Vagina (tissue), 2 donors: ENCODE results near the gene FYCO1. TPM values are rescaled to one million over a fixed set of nuclear protein-coding genes. Genes with fewer than 3 reads are reported as not detected.

Experiments used
- DNase-seq, 2 donors: peaks; one replicate each; pipeline ENCODE4 v3.0.0-alpha.2; 2017; ENCODE audit errors: extremely low spot score in 2 of 2
- H3K27ac ChIP-seq: fragments of 200-600 bp; sonication (generic); one replicate; pipeline ENCODE4 v1.5.1; 2019
- H3K27me3 ChIP-seq: fragments of 200-600 bp; sonication (generic); one replicate; pipeline ENCODE4 v1.5.1; 2019
- H3K36me3 ChIP-seq, 2 donors: fragments of 200-600 bp; sonication (generic); one replicate each; pipeline ENCODE4 v1.5.1; 2017 to 2019
- H3K4me1 ChIP-seq: fragments of 200-600 bp; sonication (generic); one replicate; pipeline ENCODE4 v1.5.1; 2019
- H3K4me3 ChIP-seq, 2 donors: fragments of 200-600 bp; sonication (generic); 1 replicate in 1 of 2; 2 replicates in 1 of 2; pipeline ENCODE4 v1.5.1; 2016 to 2019
- H3K9me3 ChIP-seq: fragments of 200-600 bp; sonication (generic); one replicate; pipeline ENCODE4 v1.5.1; 2019
- POLR2A ChIP-seq, 2 donors: fragments of 450-650 bp; IDR thresholded peaks; one replicate each; pipeline ENCODE4 v1.6.1; 2017; ENCODE audit warnings: antibody characterized with exemption in 2 of 2, mild to moderate bottlenecking in 2 of 2, moderate library complexity in 2 of 2
- POLR2AphosphoS5 ChIP-seq, 2 donors: sonication (generic); formaldehyde crosslinking; IDR thresholded peaks; one replicate each; pipeline ENCODE4 v1.9.0; 2017; ENCODE audit warnings: antibody characterized with exemption in 2 of 2, mild to moderate bottlenecking in 2 of 2, low read depth in 1 of 2; ENCODE audit not compliant: insufficient read depth in 1 of 2
- intact Hi-C: fragments of 100-400 bp; cut with DNase I; formaldehyde crosslinking; loops from one replicate; pipeline ENCODE4 v1.15.1; 2023
- total RNA-seq: library from RNA; depleted of rRNA; stranded (reverse); fragments of >200 nt; gene quantifications from one replicate; pipeline ENCODE4 v1.2.3, GENCODE V29; 2016
- TF ChIP-seq, protein P1 (sequence below), 3 experiments: fragments of 450-650 bp in 2 of 3; fragments of 200-600 bp in 1 of 3; sonication (generic) in 1 of 3; IDR thresholded peaks; one replicate each; pipeline ENCODE4 v1.5.1; 2017 to 2019; ENCODE audit warnings: antibody characterized with exemption in 3 of 3, mild to moderate bottlenecking in 2 of 3, moderate library complexity in 2 of 3

FYCO1 gene
- total RNA-seq, 1 donor from 2014 or later = 45.7 TPM

DNA sequence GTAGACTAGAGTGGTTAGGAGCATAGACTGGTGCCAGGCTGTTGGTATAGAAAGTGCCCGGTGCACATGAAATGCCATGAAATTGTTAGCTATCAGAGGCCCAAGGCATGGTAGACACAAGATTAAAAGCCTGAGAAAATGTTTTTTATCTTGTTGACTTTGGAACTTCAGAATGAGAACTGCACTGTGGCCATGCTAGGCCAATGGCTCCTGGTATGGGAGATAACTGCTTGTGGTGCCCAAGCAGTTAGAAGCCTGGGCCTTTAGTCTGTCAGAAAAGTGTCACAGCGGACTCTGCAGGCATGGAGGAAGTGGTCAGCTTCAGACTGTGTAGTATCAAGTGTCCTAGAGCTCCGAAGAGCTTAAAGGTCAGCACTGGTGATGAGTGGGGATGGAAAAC, 11.9 kb downstream of the FYCO1 start:
- intact Hi-C loops = no loop called here
- H3K9me3 ChIP-seq = no peaks in the 10 kb centered on the region
- H3K27me3 ChIP-seq = no peaks in the 10 kb centered on the region
- H3K36me3 ChIP-seq = peaks cover 0 to 47% of the 10 kb centered on the region in 2 donors
- peak overlapping the region; percentile 78 for H3K27ac ChIP-seq
- no peak for TF ChIP-seq POLR2A (IDR thresholded peaks at IDR 0.05)
- TF ChIP-seq POLR2AphosphoS5 (IDR thresholded peaks at IDR 0.05; ENCODE audit: insufficient read depth in 1 of 2, low read depth in 1 of 2) = no peak
- TF ChIP-seq, protein P1, sequence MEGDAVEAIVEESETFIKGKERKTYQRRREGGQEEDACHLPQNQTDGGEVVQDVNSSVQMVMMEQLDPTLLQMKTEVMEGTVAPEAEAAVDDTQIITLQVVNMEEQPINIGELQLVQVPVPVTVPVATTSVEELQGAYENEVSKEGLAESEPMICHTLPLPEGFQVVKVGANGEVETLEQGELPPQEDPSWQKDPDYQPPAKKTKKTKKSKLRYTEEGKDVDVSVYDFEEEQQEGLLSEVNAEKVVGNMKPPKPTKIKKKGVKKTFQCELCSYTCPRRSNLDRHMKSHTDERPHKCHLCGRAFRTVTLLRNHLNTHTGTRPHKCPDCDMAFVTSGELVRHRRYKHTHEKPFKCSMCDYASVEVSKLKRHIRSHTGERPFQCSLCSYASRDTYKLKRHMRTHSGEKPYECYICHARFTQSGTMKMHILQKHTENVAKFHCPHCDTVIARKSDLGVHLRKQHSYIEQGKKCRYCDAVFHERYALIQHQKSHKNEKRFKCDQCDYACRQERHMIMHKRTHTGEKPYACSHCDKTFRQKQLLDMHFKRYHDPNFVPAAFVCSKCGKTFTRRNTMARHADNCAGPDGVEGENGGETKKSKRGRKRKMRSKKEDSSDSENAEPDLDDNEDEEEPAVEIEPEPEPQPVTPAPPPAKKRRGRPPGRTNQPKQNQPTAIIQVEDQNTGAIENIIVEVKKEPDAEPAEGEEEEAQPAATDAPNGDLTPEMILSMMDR (IDR thresholded peaks at IDR 0.05) = no peak
- no peak for DNase-seq
- peaks cover 73% of the 10 kb centered on the region for H3K4me1 ChIP-seq
- H3K4me3 ChIP-seq = no peak overlapping the region

DNA sequence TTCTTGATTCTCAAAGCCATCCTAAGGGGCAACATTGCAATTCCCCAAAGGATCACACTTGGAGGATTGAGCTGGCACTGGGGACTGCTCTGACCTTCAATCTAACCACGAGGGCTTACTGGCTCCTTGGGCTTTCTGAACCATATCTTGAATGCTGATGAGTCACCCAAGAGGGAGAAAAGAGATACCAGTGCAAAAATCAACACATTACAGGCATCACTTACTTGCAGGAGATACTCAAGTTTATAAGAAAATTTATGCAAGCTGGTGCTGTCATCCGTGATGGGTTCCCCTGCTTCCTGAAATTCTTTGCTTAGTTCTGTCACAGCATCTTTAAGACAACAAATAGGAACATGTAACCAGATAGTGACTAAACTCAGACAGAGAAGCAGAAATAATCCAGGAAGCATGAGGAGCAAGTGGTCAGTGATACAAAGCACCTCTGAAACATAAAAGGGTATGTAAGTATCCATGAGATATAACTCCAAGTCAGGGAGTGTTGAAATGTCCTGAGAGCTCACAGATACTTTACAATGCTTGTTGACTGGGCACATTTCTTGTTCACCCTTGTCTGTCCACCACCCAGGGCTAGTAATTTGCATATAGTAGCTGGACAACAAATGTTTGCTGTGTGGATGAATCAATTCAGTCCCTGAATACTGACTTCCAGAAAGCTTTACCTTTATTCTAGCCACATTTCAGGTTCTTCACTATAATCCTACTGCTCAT, 14.1 kb downstream of the FYCO1 start:
- no peak for TF ChIP-seq POLR2AphosphoS5 (IDR thresholded peaks at IDR 0.05; ENCODE audit: insufficient read depth in 1 of 2, low read depth in 1 of 2)
- TF ChIP-seq, protein P1 (IDR thresholded peaks at IDR 0.05) = no peak
- TF ChIP-seq POLR2A (IDR thresholded peaks at IDR 0.05) = no peak
- H3K36me3 ChIP-seq = peaks cover 0 to 47% of the 10 kb centered on the region in 2 donors
- peak overlapping the region; percentile 15 for H3K27ac ChIP-seq
- H3K27me3 ChIP-seq = no peaks in the 10 kb centered on the region
- no peaks in the 10 kb centered on the region for H3K9me3 ChIP-seq
- H3K4me1 ChIP-seq = peaks cover 62% of the 10 kb centered on the region
- intact Hi-C loops = no loop called here
- no peak for DNase-seq
- no peak overlapping the region for H3K4me3 ChIP-seq

DNA sequence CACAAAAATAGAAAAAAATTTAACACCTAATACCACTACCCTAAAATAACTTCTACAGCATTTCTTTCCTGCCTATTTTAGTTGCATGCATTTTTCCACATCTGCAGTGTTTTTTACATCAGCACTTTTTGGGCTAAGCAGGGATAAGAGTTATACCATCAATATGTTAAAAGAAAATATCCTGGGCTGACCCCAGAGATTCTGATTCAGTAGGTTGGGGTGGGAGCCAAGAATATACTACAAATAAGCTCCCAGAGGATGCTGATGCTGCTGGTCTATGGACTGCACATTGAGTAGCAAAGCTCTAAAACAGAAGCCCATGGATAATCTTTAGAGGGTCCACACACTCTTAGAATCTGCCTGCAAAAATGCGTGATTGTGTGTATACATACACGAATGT, 14.8 kb downstream of the FYCO1 start:
- intact Hi-C loops = no loop called here

DNA sequence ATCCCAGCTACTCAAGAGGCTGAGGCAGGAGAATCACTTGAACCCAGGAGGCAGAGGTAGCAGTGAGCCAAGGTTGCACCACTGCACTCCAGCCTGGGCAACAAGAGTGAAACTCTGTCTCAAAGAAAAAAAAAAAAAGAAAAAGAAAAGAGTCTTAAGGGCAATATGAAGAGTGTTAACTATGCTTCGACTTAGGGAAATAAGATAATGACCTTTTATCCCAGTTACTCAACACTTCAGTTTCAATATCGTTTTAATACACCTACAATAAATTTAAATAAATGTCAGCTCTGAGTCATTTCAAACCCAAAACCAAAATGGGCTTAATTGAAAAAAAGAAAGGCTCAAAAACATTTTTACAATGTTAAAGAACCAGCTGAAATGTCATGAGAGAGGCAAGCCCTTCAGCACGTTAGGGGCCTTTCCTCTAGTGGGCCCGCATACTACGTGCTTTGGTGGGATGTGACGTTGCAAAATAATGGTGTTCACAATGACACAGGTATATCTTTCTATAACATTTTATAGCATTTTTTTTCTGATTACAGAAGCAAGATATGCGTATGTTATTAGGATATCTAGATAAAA, 15.3 kb downstream of the FYCO1 start:
- intact Hi-C loops = no loop called here
- Histone ChIP-seq H3K36me3 (peaks cover 0 to 51% of the 10 kb centered on the region in 2 donors), H3K27ac (peak overlapping the region; percentile 20), H3K9me3 (no peaks in the 10 kb centered on the region), H3K4me1 (peaks cover 56% of the 10 kb centered on the region), H3K27me3 (no peaks in the 10 kb centered on the region), H3K4me3 (no peak overlapping the region)
- DNase-seq = no peak
- TF ChIP-seq, protein P1 (IDR thresholded peaks at IDR 0.05) = no peak
- TF ChIP-seq POLR2AphosphoS5 (IDR thresholded peaks at IDR 0.05; ENCODE audit: insufficient read depth in 1 of 2, low read depth in 1 of 2) (no peak), POLR2A (IDR thresholded peaks at IDR 0.05) (no peak)

More for the DNA sequence above, 14.8 kb downstream of the FYCO1 start:
- Histone ChIP-seq H3K36me3 (peaks cover 0 to 47% of the 10 kb centered on the region in 2 donors), H3K4me1 (peaks cover 56% of the 10 kb centered on the region), H3K9me3 (no peaks in the 10 kb centered on the region), H3K4me3 (no peak overlapping the region), H3K27me3 (no peaks in the 10 kb centered on the region), H3K27ac (peak overlapping the region; percentile 15)
- DNase-seq = no peak
- no peak for TF ChIP-seq POLR2A (IDR thresholded peaks at IDR 0.05)
- TF ChIP-seq, protein P1 (IDR thresholded peaks at IDR 0.05) = no peak
- TF ChIP-seq POLR2AphosphoS5 (IDR thresholded peaks at IDR 0.05; ENCODE audit: insufficient read depth in 1 of 2, low read depth in 1 of 2) = no peak

DNA sequence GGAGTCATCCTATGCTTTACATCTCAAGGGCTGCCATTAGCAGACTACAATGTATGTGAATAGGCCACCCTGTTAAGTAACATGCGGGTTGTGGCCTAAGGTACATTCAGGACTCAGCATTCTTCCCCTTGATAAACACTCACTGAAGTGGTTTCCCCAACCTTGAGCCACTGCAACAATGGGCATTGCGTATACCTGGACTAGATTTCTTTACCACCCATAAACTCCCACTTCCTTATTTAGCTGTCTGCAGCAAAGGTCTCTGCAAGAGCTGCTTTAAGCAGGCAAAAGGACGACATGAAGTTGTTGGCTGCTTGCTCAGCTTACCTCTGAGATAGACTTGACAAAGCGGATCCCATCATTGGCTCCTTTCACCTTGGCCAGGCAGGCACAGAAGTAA, 16.2 kb downstream of the FYCO1 start:
- TF ChIP-seq POLR2A (IDR thresholded peaks at IDR 0.05) (no peak), POLR2AphosphoS5 (IDR thresholded peaks at IDR 0.05; ENCODE audit: insufficient read depth in 1 of 2, low read depth in 1 of 2) (no peak)
- TF ChIP-seq, protein P1 (IDR thresholded peaks at IDR 0.05) = no peak
- intact Hi-C loops = no loop called here
- Histone ChIP-seq H3K9me3 (no peaks in the 10 kb centered on the region), H3K27ac (peak overlapping the region; percentile 20), H3K27me3 (no peaks in the 10 kb centered on the region), H3K4me3 (no peak overlapping the region), H3K36me3 (peaks cover 0 to 59% of the 10 kb centered on the region in 2 donors), H3K4me1 (peaks cover 53% of the 10 kb centered on the region)
- no peak for DNase-seq
